ENCODE results near the gene ARHGDIG.
"Not testable (repeated sequence)": the region's sequence is repeated elsewhere in the genome, so short reads cannot be mapped to it uniquely, and the experiment has no call there.

ARHGDIG gene

DNA sequence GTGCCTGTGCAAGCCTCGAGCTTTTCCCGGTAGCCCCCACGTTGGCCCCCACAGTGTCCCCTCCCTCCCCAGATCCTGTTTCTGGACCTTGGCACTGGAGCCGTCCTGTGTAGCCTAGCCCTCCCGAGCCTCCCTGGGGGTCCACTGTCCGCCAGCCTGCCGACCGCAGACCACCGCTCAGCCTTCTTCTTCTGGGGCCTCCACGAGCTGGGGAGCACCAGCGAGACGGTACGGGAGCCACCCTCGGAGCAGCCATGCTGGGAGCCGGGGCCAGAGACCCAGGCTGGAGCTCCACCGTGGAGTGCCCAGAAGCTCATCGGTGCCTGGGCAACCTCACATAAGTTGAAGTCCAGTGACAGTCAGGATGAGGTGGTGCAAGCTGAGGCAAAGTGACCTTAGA, 16.4 kb upstream of the ARHGDIG start:
- DNase-seq (ENCODE audit: low read depth in 2 of 2) = no peak

DNA sequence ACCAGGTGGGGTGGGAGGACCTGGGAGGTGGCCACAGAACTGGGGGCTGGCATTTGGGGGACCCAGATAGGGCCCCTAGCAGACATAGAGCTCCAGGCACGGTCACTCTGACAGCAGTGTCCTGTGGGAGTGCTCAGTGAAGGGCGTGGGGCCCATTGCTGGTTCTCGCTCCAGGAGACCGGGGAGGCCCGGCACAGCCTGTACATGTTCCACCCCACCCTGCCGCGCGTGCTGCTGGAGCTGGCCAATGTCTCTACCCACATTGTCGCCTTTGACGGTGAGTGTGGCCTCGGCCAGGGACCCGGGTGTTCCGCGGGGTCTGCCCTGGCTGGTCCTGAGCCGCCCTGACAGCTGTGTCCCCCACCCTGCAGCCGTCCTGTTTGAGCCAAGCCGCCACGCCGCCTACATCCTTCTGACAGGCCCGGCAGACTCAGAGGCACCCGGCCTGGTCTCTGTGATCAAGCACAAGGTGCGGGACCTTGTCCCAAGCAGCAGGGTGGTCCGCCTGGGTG, 15.9 kb upstream of the ARHGDIG start:
- DNase-seq (ENCODE audit: low read depth in 2 of 2) = no peak

DNA sequence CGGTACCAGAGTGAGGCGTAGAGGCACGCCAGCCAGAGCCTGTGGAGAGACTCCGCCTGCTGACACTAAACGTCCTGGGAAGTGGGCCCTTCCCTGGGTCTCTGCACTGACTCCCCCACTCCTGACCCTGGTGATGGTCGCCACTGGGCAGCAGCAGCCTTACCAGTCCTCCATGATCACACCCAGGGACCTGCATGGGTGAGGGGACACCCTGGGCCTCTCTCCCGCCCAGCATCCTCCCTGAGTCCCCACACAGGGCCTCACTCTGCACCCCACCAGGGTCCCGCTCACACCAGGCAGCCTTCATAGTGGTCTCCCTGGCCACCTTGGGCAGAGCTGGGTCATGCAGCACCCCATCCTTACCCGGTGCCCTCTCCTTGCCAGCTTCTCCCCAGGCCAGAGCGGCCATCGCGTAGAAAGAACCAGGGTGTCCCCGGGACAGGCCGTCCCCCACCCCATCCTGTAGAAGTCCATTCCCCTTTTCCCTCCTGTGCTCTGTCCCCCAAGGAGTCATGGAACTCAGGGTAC, 15.3 kb upstream of the ARHGDIG start:
- DNase-seq (ENCODE audit: low read depth in 2 of 2) = no peak

DNA sequence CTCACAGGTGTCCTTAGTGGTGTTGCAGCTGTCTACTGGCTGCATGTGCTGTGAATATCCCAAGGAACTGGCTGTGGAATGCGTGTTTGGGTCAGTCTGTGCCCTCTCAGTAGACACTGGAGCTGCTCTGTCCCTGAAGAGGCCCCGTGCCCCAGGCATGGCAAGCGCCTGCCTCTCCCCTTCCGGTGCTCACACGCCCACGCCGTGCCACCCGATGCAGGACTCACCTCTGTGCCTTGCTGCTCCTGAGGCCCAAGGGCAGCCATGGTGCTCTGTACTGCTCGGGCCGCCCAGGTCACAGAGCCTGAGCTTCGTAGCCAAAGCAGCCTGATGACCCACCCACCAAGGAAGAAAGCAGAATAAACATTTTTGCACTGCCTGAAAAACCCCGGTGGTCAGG, 14.7 kb upstream of the ARHGDIG start:
- DNase-seq (ENCODE audit: low read depth in 2 of 2) = no peak

DNA sequence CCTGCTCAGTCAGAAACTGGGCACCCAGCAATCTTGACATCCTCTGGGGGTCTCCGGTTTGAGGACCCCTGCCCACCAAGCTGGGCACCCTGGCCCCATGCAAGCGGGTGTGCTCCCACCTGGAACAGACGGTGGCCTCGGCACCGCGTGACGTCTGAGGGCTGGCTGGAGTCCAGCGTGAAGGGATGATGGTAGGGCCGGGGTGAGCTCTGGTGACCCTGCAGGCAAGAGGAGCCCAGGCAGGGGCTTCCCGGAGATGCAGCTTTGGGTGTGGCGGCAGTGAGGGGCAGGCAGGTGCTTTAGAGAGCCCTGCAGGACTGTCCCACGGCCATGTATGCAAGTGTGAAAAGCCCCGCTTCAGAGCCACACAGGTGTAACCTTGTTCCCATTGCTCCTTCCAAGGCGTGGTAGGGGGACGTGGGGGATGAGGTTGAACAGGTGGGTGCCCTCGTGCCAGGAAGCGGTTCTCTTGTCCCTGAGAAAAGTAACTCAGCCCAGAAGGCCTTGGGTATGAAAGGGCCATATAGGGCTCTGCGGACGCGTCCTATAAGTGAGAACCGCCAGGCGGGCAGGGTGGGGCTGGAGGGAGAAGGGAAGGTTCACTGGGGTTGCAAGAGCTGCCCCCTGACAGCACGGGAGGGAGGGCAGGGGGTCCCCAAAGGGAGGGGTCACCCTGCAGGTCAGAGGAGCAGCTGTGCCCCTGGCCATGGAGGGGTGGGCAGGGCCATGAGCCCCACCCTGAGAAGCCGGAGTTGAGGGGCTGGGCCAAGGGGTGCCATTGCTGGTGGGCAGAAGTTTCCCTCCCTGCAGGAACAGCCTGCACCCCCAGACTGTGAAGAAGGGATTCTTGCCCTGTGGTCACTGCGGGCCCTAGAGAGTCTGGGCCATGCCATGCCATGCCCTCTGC, 13.9 kb upstream of the ARHGDIG start:
- no peak for DNase-seq (ENCODE audit: low read depth in 2 of 2)

DNA sequence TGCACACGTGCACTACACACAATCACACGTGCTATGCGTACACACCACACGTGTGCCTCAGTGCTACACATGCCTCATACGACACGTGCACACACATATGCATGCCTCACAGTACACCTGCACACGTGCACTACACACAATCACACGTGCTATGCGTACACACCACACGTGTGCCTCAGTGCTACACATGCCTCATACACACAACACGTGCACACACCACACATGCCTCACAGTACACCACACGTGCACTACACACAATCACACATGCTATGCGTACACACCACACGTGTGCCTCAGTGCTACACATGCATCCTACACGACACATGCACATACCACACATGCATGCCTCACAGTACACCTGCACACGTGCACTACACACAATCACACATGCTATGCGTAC, 12.8 kb upstream of the ARHGDIG start:
- not testable (repeated sequence) for DNase-seq (ENCODE audit: low read depth in 2 of 2)

DNA sequence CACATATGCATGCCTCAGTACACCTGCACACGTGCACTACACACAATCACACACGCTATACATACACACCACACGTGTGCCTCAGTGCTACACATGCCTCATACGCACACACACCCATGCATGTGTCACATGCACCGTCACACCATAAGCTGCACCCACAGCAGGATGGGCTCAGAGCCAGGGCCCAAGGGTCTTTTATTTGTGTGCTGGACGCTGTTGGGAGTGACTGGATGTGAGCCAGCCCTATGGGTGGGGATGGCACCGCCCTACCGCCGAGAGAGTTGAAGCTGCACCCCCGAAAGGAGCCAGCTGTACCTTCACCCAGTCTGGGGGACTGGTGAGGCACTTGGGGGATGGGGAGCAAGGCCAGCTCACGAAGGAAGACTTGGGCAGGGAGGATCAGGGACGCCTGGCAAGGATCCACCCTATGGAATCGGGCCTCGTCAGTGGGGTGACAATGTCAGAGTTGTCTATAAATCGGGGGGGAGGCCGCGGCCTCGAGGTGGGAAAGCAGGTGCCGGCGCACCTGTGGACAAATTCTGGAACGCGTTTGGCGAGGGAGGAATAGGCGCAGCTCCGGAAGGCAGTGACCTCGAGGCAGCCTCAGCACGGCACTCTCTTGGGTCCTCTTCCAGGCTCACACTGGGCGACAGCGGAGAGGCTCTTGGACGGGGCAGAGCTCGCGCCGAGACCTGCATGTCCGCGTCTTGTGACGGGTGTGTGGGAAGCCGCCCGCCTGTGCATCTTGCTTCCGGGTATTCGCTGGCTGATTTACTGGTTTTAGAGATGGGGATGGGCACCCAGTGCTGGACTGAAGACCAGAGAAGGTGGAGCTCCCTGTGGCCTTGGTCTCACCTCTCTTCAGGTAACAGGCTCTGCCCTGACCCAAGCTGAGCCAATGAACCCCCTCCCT, 12.0 kb upstream of the ARHGDIG start:
- DNase-seq (ENCODE audit: low read depth in 2 of 2) = no peak

DNA sequence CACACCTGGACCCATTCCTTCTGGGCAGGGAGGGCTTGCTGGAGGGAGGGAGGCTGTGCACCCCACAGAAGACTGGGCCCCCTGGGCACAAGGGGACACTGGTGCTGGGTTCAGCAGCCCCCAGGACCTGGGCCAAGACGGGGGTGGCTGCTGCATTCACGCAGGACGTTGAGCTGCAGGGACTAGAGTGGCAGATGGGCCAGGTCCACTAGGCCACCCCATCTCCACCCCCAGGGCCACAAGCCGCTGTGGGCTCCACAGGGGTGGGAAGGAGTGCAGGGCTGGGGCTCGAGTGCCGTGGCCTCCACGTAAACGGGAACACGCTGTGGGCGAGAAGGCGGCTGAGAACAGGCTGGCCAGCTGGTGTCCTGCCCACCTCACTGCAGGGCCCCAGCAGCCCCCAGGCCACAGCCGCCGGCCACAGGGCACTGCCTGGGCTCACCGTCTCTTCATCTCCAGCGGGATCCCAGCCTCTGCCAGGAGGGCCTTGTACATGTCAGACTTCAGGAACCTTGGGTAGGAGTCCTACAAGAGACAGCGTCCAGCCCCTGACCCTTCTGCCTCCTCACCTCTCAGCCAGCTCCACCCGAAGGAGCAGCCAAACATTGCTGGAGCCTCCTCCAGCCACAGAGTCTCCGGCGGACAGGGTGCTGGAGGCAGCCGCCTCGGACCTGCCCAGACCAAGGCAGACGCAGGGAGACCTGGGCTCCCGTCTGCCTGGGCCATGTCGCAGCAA, 11.2 kb upstream of the ARHGDIG start:
- DNase-seq (ENCODE audit: low read depth in 2 of 2) = no peak

DNA sequence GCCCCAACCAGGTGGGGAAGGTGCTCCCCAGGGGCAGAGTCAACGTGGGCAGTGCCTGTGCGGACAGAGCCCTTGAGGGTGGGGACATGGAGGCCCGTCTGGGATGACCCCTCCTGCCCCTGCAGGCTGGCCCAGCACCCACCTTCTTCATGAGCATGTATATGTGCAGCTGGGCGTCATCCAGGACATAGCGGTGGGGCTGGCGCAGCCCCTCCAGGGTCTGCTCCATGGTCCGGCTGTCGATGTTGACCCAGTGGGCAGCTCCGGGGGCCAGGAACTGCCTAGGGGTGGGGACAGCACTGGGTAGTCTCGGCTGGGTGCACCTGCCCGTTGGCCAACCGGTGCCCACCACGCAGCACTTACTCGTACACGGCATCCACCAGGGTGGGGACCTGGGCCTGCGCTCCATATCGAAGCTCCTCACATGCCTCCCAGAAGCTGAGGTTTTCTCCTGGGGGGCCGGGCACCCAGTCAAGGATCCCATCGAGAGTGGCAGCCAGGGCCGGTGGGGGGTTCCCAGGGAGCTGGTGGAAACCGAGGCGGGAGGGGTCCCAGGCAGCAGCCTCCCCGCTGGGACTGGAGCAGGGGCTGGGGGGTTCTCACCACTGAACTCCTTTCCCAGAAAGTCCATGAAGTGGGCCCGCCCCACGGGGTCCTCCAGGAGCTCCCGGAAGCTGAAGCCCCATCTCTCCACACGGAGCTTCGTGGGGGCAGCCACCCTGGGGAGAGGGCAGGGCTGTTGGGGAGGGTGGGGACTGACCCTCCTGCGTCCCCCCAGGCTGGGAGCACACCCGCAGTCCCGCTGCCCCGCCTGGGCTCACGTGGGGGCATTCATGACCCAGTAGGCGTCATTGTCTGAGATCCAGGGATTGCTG, 9.8 kb upstream of the ARHGDIG start:
- DNase-seq (ENCODE audit: low read depth in 2 of 2) = no peak

DNA sequence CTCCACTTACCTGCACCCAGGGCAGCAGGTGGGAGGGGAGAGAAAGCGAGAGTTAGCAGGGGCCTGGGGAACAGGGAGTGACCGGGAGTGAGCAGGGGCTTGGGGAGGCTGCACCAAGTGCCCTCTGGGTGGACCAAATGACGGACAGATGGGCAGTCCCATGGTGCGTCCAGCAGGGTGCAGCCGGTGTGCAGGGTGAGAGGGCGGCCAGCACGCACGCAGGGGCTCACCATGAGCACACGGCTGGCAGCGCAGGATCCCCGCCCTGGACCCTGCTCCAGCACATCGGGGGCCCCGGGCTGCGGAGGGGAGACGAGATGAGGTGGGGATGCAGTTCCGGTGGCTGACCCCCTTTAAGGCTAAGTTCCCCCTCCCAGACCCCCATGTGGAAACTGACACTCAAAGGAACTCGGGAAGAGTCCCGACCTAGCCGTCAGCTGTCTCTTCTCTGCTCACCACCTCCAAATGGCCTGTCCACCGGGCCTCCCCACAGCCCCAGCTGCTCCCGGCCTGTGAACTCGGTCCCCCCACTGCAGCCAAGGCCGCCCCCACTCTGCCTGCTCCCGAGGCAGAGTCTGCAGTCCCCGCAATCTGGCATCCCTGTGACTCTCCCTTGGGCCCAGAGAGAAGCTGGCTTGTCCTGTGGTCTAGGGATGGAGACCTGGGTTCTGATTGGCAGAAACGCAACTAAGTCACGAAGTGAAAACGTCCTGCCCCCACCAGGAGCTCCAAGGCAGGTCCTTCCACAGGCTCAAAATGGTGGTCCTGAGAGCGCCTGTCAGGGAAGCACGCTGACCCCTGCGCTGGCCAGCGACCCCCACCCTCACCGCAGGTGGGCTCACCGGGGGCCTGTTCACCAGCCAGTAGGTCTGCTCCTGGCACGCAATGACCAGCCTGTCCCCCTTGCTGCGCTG, 7.5 kb upstream of the ARHGDIG start:
- no peak for DNase-seq (ENCODE audit: low read depth in 2 of 2)

DNA sequence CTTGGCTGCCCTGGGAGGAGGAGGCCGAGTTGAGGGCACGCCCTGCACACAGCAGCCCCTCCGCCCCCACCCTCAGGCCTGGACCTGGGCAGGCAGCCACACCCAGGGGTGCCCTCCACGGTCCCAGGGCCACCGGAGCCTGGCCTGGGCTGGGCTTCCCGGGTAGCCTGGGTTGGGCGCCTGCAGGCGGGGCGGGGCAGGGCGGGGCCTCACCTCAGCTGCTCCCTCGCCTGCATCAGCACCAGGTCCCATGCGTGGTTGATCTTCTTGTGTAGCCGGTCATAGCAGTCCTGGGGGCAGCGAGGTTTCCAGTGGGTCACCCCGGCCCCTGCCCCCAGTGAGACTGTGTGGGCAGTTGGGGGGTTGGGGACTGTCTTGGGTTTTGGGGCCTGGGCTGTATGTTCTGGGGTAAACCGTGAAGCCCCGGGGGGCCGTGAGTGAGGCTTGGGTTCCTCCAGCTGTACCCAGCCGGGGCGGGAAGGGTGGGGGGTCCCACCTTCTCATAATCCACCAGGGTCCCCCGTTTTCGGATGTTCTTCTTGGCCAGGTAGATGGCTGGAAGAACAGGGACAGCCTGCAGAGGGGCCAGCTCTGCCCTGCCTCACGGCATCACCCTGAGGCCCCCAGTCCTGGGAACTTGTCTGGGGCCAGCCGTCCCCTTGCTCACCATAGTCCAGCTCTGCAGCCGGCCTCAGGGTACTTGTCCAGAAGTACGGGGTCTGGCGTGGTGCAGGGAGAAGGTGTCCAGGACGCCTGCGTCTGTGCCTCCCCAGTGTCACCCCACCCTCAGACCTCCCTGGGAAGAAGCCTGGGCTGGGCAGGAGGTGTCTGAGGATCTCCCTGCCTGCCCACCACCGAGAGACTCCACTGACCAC, 6.6 kb upstream of the ARHGDIG start:
- no peak for DNase-seq (ENCODE audit: low read depth in 2 of 2)

DNA sequence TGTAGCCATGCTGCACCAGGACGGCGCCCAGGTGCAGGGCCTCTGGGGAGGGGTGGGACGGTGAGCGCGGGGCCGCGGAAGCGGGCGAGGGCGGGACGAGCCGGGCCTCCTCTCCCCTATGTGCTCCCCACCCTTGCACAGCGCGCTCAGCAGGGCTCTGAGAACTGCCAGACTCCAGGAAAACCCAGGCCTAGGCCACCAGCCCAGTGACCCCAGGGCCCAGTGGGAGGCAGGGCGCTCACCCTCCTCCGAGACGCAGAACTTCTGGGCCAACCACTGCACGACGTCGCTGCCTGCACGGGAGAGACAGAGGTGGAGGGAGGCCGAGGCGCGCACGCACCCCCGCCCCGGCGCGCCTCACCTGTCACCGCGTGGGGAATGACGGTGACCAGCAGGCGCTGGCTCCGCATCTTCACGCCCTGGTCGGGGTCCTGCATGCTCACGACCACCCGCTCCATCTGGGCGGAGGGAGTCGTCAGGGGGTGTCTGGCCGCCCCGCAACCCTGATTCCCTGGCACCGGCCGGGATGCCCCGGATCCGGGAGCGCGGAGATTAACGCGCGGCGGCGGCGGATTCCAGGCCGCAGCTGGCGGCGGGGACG, 5.2 kb upstream of the ARHGDIG start:
- no peak for DNase-seq (ENCODE audit: low read depth in 2 of 2)

DNA sequence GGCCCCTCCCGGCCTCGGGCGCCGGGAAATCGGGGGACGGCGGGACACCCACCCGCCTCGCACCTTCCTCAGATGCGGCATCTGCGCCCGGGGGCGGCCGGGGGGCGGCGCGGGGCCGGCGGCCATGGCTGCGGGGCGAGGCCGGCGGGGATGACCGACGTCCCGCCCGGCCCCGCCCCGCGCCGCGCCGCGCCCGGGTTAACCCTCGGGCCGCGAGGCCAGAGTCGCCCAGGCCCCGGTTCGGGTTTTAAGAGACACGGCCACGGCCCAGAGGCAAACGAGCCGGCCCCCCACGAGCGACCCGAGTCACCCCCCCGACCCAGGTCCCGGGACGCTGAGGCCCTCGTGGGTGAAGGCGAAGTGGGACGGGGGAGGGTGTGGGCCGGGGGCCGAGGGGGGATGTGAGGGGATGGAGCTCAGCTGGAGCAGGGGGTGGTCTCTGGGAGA, 4.6 kb upstream of the ARHGDIG start, which contains the start of gene RGS11:
Gene RGS11 (minus strand): TSS at position 159 of the 447 bp plus-strand sequence. CDS start 33 bp downstream, at position 126.
- DNase-seq (ENCODE audit: low read depth in 2 of 2) = no peak

DNA sequence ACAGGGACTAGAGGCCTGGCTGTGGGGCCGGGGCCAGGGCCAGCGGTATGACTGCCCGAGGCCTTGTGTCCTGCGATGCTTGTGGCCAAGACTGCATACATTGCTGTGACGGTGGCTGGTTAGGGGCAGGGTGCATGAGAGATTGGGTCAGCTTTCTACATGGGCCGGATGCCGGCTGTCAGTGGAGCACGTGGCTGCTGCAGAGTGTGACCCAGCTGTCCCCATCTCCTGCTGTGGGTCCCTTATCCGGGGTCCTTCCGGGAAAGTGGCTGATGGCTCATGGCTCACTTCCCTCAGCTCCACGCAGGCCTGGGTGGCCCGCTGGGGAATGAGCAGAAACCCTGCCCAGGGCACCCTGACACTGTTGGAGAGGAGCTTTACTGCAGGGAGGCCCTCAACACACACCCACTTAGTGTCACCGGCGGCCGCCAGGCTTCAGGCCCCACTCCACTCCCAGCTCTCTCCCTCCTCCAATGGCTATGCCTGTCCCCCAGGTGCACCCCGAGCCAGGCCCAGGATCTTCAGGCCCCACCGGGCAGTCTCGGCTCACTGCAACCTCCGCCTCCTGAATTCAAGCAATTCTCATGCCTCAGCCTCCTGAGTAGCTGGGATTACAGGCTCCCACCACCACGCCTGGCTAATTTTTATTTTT, 3.8 kb upstream of the ARHGDIG start:
- no peak for DNase-seq (ENCODE audit: low read depth in 2 of 2)

DNA sequence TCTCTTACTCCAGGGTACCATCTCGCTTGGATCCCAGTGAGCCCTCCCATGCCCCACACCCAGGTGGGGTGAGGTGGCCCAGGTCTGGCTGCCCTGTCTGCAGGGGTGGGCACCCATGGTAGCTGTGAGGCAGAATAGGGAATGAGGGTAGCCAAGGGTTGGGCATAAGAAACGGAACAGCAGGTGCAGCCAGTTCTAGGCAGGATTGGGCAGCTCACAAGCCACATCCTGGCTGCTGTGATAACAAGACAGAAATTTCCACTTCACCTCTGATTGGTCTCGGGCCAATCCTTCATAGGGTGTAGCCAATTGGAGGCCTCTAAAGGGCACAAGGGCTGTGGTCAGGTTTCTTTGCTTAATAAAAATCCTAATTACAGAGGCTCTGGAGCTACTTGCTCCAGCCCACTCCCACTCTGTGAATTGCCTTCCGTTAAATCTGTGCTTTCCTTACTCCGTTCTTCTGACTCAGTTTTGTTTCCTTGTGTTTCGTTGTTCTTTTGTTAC, 1.5 kb upstream of the ARHGDIG start:
- DNase-seq (ENCODE audit: low read depth in 2 of 2) = no peak

DNA sequence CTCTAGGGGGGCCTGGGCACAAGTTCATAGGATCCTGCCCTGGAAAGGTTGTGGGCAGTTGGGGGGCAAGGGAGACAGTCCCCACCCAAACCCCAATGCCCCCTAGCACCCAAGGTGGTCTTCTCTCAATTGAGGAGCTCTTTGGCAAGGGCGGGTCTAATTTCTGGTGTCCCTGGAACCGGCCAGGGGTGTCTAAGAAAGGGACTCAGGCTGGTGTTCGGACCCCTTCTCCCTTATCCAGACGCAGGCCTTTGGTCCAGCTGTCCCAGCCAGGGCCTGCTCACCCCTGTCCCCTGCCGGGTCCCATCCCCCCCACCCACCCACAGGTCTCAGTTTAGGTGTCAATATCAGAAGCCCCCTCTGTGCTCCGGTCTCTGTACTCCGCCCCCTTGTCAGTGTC, 860 bp upstream of the ARHGDIG start:
- no peak for DNase-seq (ENCODE audit: low read depth in 2 of 2)

DNA sequence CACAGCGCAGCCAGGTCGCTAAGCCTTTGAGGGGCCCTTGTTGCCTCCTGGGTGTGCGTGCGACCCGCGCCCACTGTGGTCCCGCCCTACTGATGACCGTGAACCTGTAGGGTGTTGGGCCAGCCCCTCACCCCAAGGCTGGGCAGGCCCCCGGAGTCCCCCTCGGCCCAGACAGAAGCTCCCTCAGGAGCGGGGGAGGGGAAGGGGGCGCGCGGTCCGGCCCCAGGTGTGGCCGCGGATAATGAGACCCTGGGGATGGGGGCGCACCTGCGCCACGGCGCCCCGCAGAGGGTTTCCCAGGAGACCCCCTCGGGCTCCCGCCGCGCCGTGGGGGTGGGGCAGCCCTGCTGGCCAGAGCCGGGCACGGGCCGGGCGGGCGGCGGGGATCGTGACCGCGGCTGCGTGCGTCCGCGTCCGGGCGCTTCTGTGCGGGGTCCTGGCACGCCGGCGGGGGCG, 358 bp upstream of the ARHGDIG start:
- DNase-seq (ENCODE audit: low read depth in 2 of 2) = no peak

All from fibroblast of skin of left biceps (primary cell).